ENCODE results near the gene SYT1.
"Not testable (repeated sequence)": the region's sequence is repeated elsewhere in the genome, so short reads cannot be mapped to it uniquely, and the experiment has no call there.

SYT1 gene

DNA sequence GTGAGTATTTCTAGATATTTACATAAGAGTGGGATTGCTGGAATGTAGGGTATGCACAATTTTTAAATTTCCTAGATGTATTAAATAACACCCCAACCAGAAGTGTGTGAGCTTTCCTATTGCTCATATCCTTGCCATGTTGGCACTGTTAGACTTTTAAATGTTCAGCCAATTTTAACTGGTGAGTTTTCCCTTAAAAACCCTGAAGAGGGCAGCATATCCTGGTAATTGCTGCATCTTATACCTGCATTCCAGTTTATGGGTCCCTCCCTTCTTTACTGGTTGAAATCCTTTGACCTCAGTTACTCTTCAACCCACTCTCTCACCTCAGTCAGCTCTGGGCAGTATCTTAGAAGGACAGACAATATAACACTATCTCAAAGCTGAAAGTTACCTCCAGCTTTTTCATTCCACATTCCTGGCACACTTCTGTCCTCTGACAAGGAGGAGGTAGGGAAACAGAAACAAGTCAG, 555.6 kb downstream of the SYT1 start:
- no peak for TF ChIP-seq TAF1 (IDR thresholded peaks at IDR 0.05; ENCODE audit: borderline replicate concordance, low read depth, low read length)
- TF ChIP-seq POLR2A (IDR thresholded peaks at IDR 0.05; ENCODE audit: low read depth, low read length), result no peak
- TF ChIP-seq POLR2AphosphoS5 (IDR thresholded peaks at IDR 0.05; ENCODE audit: low read depth, low read length), result no peak
- no peak for DNase-seq (ENCODE audit: insufficient read length)
- no peak for FAIRE-seq

DNA sequence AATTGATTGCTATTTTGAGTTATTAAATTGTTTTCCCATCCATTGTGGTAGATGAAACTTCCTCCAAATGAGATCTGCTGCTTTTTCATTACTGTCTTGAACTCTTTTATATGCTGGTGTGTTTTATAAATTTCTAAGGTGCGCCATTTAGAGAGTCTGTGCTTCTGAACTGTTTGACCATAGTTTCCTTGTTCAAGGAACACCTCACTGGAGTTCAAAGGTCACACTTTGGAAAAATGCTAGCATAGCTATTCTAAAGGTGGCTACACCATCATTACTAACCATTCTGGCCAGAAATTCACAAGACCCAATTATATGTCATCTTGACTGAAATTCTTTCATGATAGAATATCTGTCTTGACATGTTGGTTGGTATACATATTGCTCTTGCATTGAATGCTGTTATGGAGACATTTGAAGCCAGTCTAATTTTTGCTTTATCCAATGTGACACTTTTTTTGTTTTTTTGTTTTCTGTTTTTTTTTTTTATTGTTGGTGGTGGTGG, 556.7 kb downstream of the SYT1 start:
- no peak for DNase-seq (ENCODE audit: insufficient read length)
- TF ChIP-seq TAF1 (IDR thresholded peaks at IDR 0.05; ENCODE audit: borderline replicate concordance, low read depth, low read length) (no peak), POLR2AphosphoS5 (IDR thresholded peaks at IDR 0.05; ENCODE audit: low read depth, low read length) (no peak), POLR2A (IDR thresholded peaks at IDR 0.05; ENCODE audit: low read depth, low read length) (no peak)
- no peak for FAIRE-seq

- FAIRE-seq (no peak), DNase-seq (ENCODE audit: insufficient read length) (no peak)
- no peak for TF ChIP-seq POLR2AphosphoS5 (IDR thresholded peaks at IDR 0.05; ENCODE audit: low read depth, low read length)
- TF ChIP-seq POLR2A (IDR thresholded peaks at IDR 0.05; ENCODE audit: low read depth, low read length), result no peak
- TF ChIP-seq TAF1 (IDR thresholded peaks at IDR 0.05; ENCODE audit: borderline replicate concordance, low read depth, low read length), result no peak
Measured at GRCh38 chr12:79422060-79422812, 557.7 kb downstream of the SYT1 start.

DNA sequence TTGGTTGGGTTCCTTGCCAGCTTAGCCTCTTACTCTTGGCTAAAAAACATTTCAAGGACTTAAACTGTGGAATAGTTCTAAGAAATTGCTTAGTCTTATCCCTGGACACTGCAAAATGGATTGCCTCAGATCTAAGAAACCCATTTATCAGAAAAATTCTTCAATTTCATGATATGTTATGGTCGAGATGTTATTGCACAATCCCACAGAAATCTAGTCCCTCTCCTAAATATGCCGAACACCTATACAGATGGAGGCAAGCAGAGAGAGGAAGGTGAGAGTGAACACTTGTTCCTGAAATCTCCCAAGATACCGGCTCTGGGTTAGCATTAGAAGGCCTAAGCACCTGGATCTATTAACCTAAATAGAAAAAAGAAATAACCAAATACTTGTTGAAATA, 559.0 kb downstream of the SYT1 start:
- TF ChIP-seq TAF1 (IDR thresholded peaks at IDR 0.05; ENCODE audit: borderline replicate concordance, low read depth, low read length) (no peak), POLR2AphosphoS5 (IDR thresholded peaks at IDR 0.05; ENCODE audit: low read depth, low read length) (no peak), POLR2A (IDR thresholded peaks at IDR 0.05; ENCODE audit: low read depth, low read length) (no peak)
- no peak for FAIRE-seq
- DNase-seq (ENCODE audit: insufficient read length), result no peak

- no peak for DNase-seq (ENCODE audit: insufficient read length)
- TF ChIP-seq POLR2AphosphoS5 (IDR thresholded peaks at IDR 0.05; ENCODE audit: low read depth, low read length) (no peak), POLR2A (IDR thresholded peaks at IDR 0.05; ENCODE audit: low read depth, low read length) (no peak), TAF1 (IDR thresholded peaks at IDR 0.05; ENCODE audit: borderline replicate concordance, low read depth, low read length) (no peak)
- FAIRE-seq, result no peak
Measured at GRCh38 chr12:79424109-79424721, 559.6 kb downstream of the SYT1 start.

- FAIRE-seq, result no peak
- no peak for DNase-seq (ENCODE audit: insufficient read length)
- no peak for TF ChIP-seq POLR2AphosphoS5 (IDR thresholded peaks at IDR 0.05; ENCODE audit: low read depth, low read length)
- TF ChIP-seq POLR2A (IDR thresholded peaks at IDR 0.05; ENCODE audit: low read depth, low read length), result no peak
- no peak for TF ChIP-seq TAF1 (IDR thresholded peaks at IDR 0.05; ENCODE audit: borderline replicate concordance, low read depth, low read length)
Measured at GRCh38 chr12:79426121-79426520, 561.5 kb downstream of the SYT1 start.

- DNase-seq (ENCODE audit: insufficient read length); FAIRE-seq: not testable (repeated sequence)
Measured at GRCh38 chr12:79426744-79427143, 562.2 kb downstream of the SYT1 start.

DNA sequence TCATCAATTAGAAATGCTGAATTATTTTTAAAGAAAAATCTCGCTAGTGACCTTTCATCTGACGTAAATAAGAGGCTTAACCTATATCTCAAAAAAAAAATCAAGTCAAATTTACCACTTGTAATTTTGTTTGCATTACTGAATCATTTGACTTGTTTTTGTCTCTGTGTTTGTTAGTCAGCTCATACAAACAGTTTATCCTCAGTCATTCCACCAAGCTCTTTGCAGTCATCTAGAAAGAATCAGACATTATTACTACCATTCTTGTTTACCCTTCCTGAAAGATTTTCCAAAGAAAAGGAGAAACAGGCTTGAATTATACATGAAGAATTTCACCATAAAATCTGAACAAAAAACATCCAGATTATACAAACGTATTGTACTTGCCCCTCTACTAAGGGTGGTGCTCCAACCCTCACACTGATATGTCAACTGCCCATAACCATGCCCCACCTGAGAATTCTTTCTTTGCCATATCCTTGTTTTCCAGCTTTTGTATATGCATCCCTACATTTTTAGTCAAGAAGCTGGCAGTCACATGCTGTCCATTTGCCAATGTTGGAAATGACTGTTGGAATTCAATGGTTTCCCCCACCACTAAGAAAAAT, 569.0 kb downstream of the SYT1 start:
- FAIRE-seq, result no peak
- no peak for DNase-seq (ENCODE audit: insufficient read length)
- no peak for TF ChIP-seq POLR2AphosphoS5 (IDR thresholded peaks at IDR 0.05; ENCODE audit: low read depth, low read length)
- no peak for TF ChIP-seq TAF1 (IDR thresholded peaks at IDR 0.05; ENCODE audit: borderline replicate concordance, low read depth, low read length)
- TF ChIP-seq POLR2A (IDR thresholded peaks at IDR 0.05; ENCODE audit: low read depth, low read length), result no peak

DNA sequence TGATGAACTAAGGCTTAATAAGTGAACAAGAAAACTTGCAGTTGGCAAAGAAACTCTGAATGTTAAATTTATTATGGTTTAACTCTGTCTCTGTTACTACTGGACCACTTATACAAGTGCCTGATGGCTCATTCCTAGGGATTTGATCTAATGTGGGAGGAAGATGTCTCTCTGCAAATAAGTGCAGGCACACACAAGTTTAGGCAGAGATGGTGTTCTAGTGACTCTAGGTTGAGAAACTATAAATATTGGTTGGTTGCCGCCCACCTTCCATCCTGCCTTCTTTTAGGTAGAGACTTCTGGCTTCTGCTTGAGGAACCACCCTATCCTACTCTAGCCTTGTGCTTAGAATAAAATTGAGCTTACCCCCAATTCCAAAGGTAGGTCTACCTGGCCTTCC, 570.0 kb downstream of the SYT1 start:
- no peak for DNase-seq (ENCODE audit: insufficient read length)
- FAIRE-seq, result no peak
- TF ChIP-seq POLR2AphosphoS5 (IDR thresholded peaks at IDR 0.05; ENCODE audit: low read depth, low read length), result no peak
- no peak for TF ChIP-seq TAF1 (IDR thresholded peaks at IDR 0.05; ENCODE audit: borderline replicate concordance, low read depth, low read length)
- no peak for TF ChIP-seq POLR2A (IDR thresholded peaks at IDR 0.05; ENCODE audit: low read depth, low read length)

- FAIRE-seq (no peak), DNase-seq (ENCODE audit: insufficient read length) (no peak)
- TF ChIP-seq POLR2AphosphoS5 (IDR thresholded peaks at IDR 0.05; ENCODE audit: low read depth, low read length) (no peak), POLR2A (IDR thresholded peaks at IDR 0.05; ENCODE audit: low read depth, low read length) (no peak), TAF1 (IDR thresholded peaks at IDR 0.05; ENCODE audit: borderline replicate concordance, low read depth, low read length) (no peak)
Measured at GRCh38 chr12:79435742-79436141, 571.2 kb downstream of the SYT1 start.

GRCh38 chr12:79438480-79439174, 574.1 kb downstream of the SYT1 start:
- FAIRE-seq, result no peak
- TF ChIP-seq POLR2AphosphoS5 (IDR thresholded peaks at IDR 0.05; ENCODE audit: low read depth, low read length) (no peak), POLR2A (IDR thresholded peaks at IDR 0.05; ENCODE audit: low read depth, low read length) (no peak), TAF1 (IDR thresholded peaks at IDR 0.05; ENCODE audit: borderline replicate concordance, low read depth, low read length) (no peak)
- no peak for DNase-seq (ENCODE audit: insufficient read length)

All from GM12892 (cell line).